HG02759 (cell line): ENCODE results near the gene PKP3.
"Not testable (repeated sequence)": the region's sequence is repeated elsewhere in the genome, so short reads cannot be mapped to it uniquely, and the experiment has no call there.

Source experiments
- ATAC-seq: cut with Tn5 transposase; IDR thresholded peaks from one replicate; pipeline ENCODE4 v1.9.1; 2021; ENCODE audit warnings: mild to moderate bottlenecking, moderate library complexity; ENCODE audit not compliant: unreplicated experiment

Gene PKP3

GRCh38 chr11:394858-395655 is 1.0 kb downstream of the PKP3 start:
- no peak for ATAC-seq

GRCh38 chr11:395866-396265 is 1.9 kb downstream of the PKP3 start:
- no peak for ATAC-seq

- no peak for ATAC-seq
These were observed 2.5 kb downstream of the PKP3 start for GRCh38 chr11:396511-396947.

- ATAC-seq, result peak; percentile 54
These were observed 3.0 kb downstream of the PKP3 start for GRCh38 chr11:396948-397548.

GRCh38 chr11:398826-399225 is 4.8 kb downstream of the PKP3 start:
- ATAC-seq, result no peak

GRCh38 chr11:399731-400211 is 5.8 kb downstream of the PKP3 start:
- no peak for ATAC-seq

- no peak for ATAC-seq
These were observed 6.3 kb downstream of the PKP3 start for GRCh38 chr11:400241-400689.

GRCh38 chr11:401196-401595 is 7.2 kb downstream of the PKP3 start:
- not testable (repeated sequence) for ATAC-seq

GRCh38 chr11:403021-403760 is 9.2 kb downstream of the PKP3 start:
- no peak for ATAC-seq

GRCh38 chr11:403761-404431 is 9.9 kb downstream of the PKP3 start:
- no peak for ATAC-seq

- no peak for ATAC-seq
These were observed 10.7 kb downstream of the PKP3 start for GRCh38 chr11:404551-405264.

- ATAC-seq, result no peak
These were observed 11.4 kb downstream of the PKP3 start for GRCh38 chr11:405323-405953.

GRCh38 chr11:405954-406795 is 12.2 kb downstream of the PKP3 start:
- ATAC-seq, result no peak

- ATAC-seq, result peak; percentile 86
These were observed 13.0 kb downstream of the PKP3 start for GRCh38 chr11:406796-407650.

- no peak for ATAC-seq
These were observed 13.7 kb downstream of the PKP3 start for GRCh38 chr11:407651-408123.

GRCh38 chr11:408154-409007 is 14.4 kb downstream of the PKP3 start:
- ATAC-seq, result no peak

GRCh38 chr11:409008-409599 is 15.1 kb downstream of the PKP3 start:
- no peak for ATAC-seq
